HG03354 (cell line): ENCODE results near the gene EHBP1.

Experiments
- ATAC-seq: cut with Tn5 transposase; IDR thresholded peaks from one replicate; pipeline ENCODE4 v1.9.1; 2021; ENCODE audit warnings: mild to moderate bottlenecking; ENCODE audit not compliant: unreplicated experiment, poor library complexity, severe bottlenecking

Gene EHBP1

DNA sequence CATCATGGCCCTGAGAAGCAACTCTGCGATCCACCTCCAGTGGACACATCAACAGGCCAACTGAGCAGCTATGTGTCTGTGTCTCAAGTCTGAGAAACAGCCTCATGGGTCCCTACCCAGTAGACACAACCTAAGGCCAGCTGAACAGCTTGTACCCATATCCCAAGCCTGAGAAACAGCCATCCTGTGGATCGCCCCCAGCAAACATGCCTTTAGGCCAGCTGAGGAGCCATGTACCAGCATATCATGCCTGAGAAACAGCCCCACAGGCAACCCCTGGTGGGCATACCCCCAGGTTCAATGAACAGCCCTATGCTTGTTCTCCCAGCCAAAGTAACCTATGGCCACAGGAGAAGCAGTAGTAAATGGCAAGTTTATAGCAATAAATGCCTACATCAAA lies 218.4 kb downstream of the EHBP1 start:
- ATAC-seq: no peak

GRCh38 chr2:62928015-62928414 lies 222.5 kb downstream of the EHBP1 start:
- ATAC-seq: no peak

- ATAC-seq: no peak
Measured at GRCh38 chr2:62931536-62931935, 226.0 kb downstream of the EHBP1 start.

DNA sequence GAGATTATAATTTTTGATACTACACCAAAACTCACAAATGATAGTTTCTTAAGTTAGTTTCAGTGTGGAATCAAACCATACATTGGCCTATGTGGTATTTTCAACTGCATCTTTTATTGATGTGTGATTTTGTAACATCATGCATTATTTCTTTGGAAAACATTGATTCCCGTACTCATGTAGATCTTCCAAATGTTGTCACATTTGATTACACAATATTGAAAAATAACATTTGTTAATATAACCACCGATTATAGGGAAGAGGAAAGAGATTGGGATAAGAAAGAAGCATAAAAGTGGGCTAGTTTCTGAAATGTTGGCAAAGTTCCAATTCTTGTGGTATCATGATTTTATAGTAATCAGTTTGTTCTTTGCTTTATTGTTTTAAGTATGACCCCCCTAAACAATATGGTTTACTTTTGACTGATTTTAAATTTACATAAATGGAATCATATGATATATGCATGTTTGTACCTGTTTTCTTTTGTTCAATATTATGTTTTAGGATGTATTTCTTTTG lies 227.9 kb downstream of the EHBP1 start:
- ATAC-seq: no peak

DNA sequence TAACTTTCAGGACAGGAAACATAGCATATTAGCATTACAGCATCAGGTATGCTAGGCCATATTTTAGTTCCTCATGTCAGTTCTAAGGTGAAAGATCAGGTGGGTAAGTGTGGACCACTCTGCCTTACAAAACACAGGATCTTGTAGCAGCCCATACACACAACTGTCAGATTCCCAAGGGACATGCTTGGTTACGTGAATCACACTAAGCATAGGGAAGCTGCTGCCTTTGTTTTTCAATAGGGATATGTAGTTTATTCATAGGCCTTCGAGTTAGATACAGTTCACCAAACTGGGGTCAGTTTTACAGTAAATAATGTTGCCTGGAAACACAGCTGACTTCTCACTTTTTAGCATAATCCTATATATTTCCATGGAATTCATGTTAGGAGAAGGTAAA lies 229.0 kb downstream of the EHBP1 start:
- ATAC-seq: no peak

GRCh38 chr2:62938126-62938525 lies 232.6 kb downstream of the EHBP1 start:
- no peak for ATAC-seq

DNA sequence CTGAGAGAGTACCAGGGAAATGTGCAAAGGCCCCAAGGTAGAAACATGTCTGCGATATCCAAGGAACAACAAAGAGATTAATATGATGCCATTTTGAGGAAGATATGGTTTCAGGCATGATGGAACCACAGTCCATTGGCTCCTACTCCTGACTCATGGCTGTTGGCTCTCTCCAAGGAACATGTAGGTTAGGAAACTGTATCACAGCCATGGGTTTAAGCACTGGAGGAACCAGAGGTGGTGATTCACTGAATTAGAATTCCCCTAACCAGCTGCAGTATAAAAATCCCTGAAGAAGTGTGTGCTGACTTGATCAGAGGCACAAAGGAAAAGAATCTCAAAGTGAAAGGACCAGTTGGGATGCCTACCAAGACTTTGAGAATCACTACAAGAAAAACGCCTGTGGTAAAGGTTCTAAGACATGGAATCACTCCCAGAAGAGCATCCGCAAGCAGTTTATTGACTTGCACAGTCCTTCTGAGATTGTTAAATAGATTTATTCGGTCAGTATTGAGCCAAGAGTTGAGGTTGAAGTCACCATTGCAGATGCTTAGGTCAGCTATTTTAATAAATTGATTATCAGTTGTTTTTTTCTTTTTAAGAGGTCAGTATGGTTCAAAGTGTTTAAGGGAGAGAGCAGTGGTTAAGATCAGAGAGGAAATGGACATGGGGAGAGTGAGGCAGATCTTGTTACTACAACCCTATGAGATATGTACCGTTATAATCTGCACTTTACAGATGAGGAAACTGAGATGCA lies 234.4 kb downstream of the EHBP1 start:
- ATAC-seq: no peak

GRCh38 chr2:62940697-62941096 lies 235.2 kb downstream of the EHBP1 start:
- ATAC-seq: no peak

- ATAC-seq: no peak
Measured at GRCh38 chr2:62941413-62941812, 235.9 kb downstream of the EHBP1 start.

DNA sequence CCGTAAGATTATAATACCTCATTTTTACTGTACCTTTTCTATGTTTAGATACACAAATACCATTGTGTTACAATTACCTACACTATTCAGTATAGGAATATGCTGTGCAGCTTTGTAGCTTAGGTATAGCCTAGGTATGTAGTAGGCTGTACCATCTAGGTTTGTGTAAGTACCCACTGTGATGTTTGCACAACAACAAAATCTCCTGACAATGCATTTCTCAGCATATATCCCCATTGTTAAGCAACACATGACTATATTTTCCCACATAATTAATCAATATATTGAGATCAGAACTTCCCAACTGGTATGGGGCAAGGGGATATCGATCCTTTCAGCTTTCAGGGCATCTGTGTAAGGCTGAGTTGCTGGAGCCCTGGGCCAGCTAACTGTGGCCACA lies 238.8 kb downstream of the EHBP1 start:
- ATAC-seq: no peak

DNA sequence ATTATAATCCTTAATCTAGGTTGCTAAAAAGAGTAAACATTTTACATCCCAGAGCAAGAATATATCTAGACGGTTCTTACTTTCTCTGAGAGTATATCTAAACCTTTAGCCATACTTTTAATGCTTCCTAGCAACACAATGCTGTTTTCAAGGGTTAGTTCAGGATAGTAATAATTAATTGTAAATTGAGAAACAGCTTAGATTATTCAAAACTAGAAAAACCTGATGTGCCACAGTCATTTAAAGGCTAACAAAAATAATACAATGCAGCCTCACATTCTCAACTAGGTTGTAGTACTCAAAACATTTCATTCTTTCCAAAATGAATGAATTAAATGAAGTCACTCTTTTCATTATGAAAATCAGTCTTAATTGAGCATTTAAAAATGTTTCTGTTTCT lies 241.9 kb downstream of the EHBP1 start:
- no peak for ATAC-seq

DNA sequence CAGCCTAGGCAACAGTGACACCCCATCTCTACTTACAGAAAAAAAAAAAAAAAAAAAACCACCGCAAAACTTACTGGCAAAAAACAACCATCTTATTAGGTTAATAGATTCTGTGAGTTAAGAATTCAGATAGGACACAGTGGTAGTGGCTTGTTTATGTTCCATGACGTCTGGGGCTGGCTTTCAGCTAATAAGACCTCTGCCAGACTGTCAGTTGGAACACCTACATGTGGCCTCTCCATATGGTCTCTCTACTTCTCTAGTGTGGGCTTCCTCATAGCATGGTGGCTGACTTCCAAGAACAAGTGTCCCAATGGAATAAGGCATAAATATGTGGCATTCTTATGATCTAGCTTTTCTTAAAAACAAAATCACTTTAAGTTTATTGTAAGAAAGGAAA lies 251.1 kb downstream of the EHBP1 start:
- no peak for ATAC-seq

- ATAC-seq: no peak
Measured at GRCh38 chr2:62958206-62958605, 252.7 kb downstream of the EHBP1 start.

DNA sequence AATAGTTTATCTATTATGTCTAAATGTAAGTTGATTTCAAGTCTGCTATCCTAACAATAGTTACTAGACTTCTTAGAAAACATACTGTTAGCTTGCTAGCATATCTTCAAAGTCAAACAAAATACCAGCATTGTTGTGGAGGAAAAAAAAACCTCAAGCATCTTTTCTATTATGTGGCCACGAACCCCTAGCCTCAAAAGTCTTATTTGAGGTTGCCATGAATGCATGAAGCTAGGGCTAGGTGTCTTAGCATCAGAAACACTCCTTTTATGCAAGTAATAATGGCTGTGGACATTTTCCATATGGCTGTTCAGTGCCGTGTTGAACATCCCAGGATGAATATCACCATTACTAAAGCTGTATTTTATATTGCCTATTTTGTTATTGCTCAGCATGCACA lies 258.5 kb downstream of the EHBP1 start:
- ATAC-seq: no peak

DNA sequence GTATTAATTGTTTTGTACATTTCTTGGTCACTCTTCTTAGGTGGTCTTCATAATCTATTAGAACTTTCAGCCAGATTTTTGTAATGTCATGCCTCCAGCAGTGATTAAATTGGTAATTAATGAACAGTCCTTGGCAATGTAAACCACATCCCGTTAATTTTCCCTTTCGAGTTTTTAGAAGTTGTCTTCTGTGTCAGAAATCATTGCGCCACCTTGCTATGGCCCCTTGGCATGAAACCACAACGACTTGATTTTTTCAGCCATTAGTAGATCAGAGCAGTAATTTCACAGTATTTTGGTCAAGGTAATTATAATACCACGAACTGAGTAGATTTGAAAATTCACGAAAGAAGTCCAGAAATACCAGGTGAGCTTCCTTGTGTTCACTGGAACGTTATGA lies 259.2 kb downstream of the EHBP1 start:
- no peak for ATAC-seq

DNA sequence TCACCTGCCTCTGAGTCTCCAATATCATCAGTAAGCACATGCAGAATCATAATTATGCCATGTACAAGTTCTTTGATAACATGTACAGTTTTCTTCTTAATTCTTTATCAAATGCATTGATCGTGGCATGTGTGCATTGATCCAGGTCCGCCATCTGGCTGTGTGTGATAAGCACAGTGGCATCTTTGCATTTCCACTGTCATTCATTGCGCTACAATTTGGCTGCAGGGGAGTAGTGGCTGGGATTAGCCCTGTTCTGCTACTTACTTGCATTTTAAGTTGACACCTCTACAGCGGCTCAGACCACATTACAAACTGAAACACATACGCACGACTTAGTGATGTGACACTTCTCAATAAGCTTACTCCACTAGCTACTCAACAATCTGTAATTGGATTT lies 261.5 kb downstream of the EHBP1 start:
- no peak for ATAC-seq

DNA sequence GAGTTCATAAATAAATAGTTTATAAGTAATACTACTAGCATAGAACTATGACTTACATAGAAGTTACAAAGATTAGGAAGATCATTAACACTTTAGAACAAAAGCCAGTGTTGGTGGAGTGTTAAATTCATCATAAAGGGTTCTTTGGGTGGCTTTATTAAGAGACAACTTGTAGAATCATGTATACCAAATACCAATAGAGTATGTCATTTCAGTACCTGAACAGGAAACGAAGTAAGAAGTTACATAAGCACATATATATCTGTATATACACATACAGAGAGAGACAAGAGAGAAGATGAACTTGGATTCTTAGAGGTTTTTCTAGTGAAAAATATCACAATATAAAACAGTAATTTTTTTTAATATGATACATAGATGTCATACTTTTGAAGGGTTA lies 262.7 kb downstream of the EHBP1 start:
- no peak for ATAC-seq

- no peak for ATAC-seq
Measured at GRCh38 chr2:62968668-62969067, 263.2 kb downstream of the EHBP1 start.

GRCh38 chr2:62971936-62972335 lies 266.4 kb downstream of the EHBP1 start:
- ATAC-seq: no peak

GRCh38 chr2:62972601-62973000 lies 267.1 kb downstream of the EHBP1 start:
- ATAC-seq: no peak

DNA sequence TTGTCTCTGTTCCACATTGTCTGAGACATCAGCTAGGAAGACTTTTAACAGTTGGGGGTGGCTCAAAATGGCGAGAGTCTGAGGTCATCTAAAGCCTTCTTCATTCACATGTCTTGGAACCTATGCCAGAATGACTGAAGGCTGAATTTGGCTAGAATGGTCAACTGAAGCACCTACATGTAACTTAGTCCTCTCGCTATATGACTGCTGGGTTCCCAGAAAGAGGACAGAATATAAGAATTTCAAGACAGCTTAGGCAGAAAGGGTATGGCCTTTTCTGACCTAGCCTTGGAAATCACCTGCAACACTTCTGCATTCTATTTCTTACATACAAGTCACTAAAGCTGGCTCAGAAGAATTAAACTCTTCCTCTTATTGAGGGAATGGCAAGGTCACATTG lies 269.5 kb downstream of the EHBP1 start:
- ATAC-seq: no peak

- no peak for ATAC-seq
Measured at GRCh38 chr2:62991605-62992004, 286.1 kb downstream of the EHBP1 start.
